GM19239 (cell line): ENCODE data around the gene DBNDD2.

Experiments
- DNase-seq: peaks from one replicate; pipeline ENCODE4 v3.0.0; 2011; ENCODE audit warnings: low spot score; ENCODE audit not compliant: insufficient read length
- FAIRE-seq: peaks from 2 replicates; lab custom pipeline; 2011; peaks lifted over from hg19 to GRCh38; lab: Jason Lieb, UNC

Gene DBNDD2

GRCh38 chr20:45377269-45377668 lies 30.8 kb upstream of the DBNDD2 start:
- FAIRE-seq (no peak), DNase-seq (no peak)

GRCh38 chr20:45378191-45378590 lies 29.9 kb upstream of the DBNDD2 start, which contains the start of gene TP53TG5:
Gene TP53TG5 (minus strand): TSS chr20:45378325. CDS start chr20:45378236, 89 bp downstream.
- FAIRE-seq (no peak), DNase-seq (no peak)

GRCh38 chr20:45387274-45387673 lies 20.8 kb upstream of the DBNDD2 start:
- DNase-seq (no peak), FAIRE-seq (no peak)

- DNase-seq (no peak), FAIRE-seq (no peak)
These were observed 17.2 kb upstream of the DBNDD2 start for GRCh38 chr20:45390931-45391330.

GRCh38 chr20:45391559-45391958 lies 16.5 kb upstream of the DBNDD2 start:
- DNase-seq (no peak), FAIRE-seq (no peak)

GRCh38 chr20:45392733-45393132 lies 15.4 kb upstream of the DBNDD2 start:
- no peak for FAIRE-seq
- no peak for DNase-seq

GRCh38 chr20:45394221-45395113 lies 13.6 kb upstream of the DBNDD2 start:
- DNase-seq (no peak), FAIRE-seq (no peak)

GRCh38 chr20:45395114-45395415 lies 13.0 kb upstream of the DBNDD2 start:
- FAIRE-seq (no peak), DNase-seq (no peak)

GRCh38 chr20:45399018-45399417 lies 9.1 kb upstream of the DBNDD2 start:
- no peak for FAIRE-seq
- no peak for DNase-seq

- DNase-seq (no peak), FAIRE-seq (no peak)
These were observed 7.6 kb upstream of the DBNDD2 start for GRCh38 chr20:45400346-45401031.

- DNase-seq (no peak), FAIRE-seq (no peak)
These were observed 5.1 kb upstream of the DBNDD2 start for GRCh38 chr20:45402946-45403345.

GRCh38 chr20:45404438-45404837 lies 3.7 kb upstream of the DBNDD2 start:
- FAIRE-seq: no peak
- no peak for DNase-seq

- DNase-seq (no peak), FAIRE-seq (no peak)
These were observed 2.4 kb upstream of the DBNDD2 start for GRCh38 chr20:45405571-45406259.

- no peak for FAIRE-seq
- DNase-seq: no peak
These were observed 1.6 kb upstream of the DBNDD2 start for GRCh38 chr20:45406260-45407066.

- FAIRE-seq (no peak), DNase-seq (no peak)
These were observed 883 bp upstream of the DBNDD2 start for GRCh38 chr20:45407067-45407745.

GRCh38 chr20:45408646-45409213 lies 641 bp downstream of the DBNDD2 start:
- FAIRE-seq: no peak

GRCh38 chr20:45409521-45410272 lies 1.6 kb downstream of the DBNDD2 start:
- FAIRE-seq (no peak), DNase-seq (no peak)

More at GRCh38 chr20:45408646-45409213, 641 bp downstream of the DBNDD2 start:
- DNase-seq: no peak

- DNase-seq (no peak), FAIRE-seq (no peak)
These were observed 2.8 kb downstream of the DBNDD2 start for GRCh38 chr20:45410887-45411286.

- DNase-seq: no peak
- no peak for FAIRE-seq
These were observed 4.6 kb downstream of the DBNDD2 start for GRCh38 chr20:45412653-45413052.
